Measurements from ENCODE around the gene CMTM5.

The CMTM5 gene

DNA sequence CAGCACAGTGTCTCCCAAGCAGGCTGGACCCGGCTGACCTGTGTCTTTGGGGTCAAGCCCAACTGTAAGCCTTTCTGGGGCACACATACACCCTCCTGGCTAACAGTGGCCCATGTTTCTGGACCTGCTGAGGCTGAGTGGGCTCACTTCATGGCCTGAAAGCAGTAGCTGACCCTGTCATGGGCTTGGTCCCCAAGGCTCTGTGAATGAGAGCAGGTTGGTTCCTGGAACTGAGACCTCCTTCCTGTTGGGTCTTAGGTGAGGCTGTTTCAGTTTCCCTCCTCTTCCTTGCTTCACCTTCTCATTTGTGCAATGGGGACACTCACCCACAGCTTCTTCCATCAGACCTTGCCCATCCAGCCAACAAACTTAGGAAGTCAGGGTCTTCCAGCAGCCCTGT lies 5.0 kb upstream of the CMTM5 start:
- H3K27ac ChIP-seq: no peak overlapping the region
- no peaks in the 10 kb centered on the region for H3K36me3 ChIP-seq
- no peaks in the 10 kb centered on the region for H3K9me3 ChIP-seq
- intact Hi-C loops (cut with DNase I; ENCODE audit: low total_unique reads): no loop called here
- no peaks in the 10 kb centered on the region for H3K27me3 ChIP-seq
- TF ChIP-seq, protein P1, sequence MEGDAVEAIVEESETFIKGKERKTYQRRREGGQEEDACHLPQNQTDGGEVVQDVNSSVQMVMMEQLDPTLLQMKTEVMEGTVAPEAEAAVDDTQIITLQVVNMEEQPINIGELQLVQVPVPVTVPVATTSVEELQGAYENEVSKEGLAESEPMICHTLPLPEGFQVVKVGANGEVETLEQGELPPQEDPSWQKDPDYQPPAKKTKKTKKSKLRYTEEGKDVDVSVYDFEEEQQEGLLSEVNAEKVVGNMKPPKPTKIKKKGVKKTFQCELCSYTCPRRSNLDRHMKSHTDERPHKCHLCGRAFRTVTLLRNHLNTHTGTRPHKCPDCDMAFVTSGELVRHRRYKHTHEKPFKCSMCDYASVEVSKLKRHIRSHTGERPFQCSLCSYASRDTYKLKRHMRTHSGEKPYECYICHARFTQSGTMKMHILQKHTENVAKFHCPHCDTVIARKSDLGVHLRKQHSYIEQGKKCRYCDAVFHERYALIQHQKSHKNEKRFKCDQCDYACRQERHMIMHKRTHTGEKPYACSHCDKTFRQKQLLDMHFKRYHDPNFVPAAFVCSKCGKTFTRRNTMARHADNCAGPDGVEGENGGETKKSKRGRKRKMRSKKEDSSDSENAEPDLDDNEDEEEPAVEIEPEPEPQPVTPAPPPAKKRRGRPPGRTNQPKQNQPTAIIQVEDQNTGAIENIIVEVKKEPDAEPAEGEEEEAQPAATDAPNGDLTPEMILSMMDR (IDR thresholded peaks at IDR 0.05): no peak
- peaks cover 0 to 8% (median 2%) of the 10 kb centered on the region in 4 donors for H3K4me1 ChIP-seq
- no peak for DNase-seq
- H3K4me3 ChIP-seq: no peak overlapping the region

DNA sequence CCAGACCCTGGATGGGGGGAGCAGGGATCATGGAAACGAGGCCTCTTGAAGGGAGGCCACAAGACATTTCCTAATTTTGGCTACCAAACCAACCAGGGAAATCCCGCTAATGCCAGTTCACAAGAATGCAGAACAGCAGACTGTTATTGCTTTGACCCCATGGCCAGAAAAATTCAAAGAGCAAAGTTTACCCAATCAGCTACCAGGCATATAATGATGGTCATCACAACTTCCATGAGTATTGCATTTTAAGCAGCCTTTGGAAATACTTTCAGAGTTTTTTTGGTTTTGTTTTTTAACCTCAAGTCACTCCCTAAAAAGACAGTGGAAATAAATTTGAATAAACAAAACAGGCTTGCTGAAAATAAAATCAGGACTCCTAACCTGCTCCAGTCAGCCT lies 4.3 kb upstream of the CMTM5 start, which contains the start of gene IL25:
Gene IL25 (plus strand): TSS at position 301 of the 400 bp plus-strand sequence.
- intact Hi-C loops (cut with DNase I; ENCODE audit: low total_unique reads): no loop called here
- Histone ChIP-seq H3K27ac (no peak within 1 kb of the TSS), H3K4me1 (peaks cover 0 to 6% (median 2%) of the 10 kb centered on the region in 4 donors), H3K36me3 (no peaks in the 10 kb centered on the region), H3K4me3 (no peak within 1 kb of the TSS), H3K9me3 (no peaks in the 10 kb centered on the region), H3K27me3 (no peaks in the 10 kb centered on the region)
- DNase-seq: no peak
- TF ChIP-seq, protein P1 (IDR thresholded peaks at IDR 0.05): no peak

DNA sequence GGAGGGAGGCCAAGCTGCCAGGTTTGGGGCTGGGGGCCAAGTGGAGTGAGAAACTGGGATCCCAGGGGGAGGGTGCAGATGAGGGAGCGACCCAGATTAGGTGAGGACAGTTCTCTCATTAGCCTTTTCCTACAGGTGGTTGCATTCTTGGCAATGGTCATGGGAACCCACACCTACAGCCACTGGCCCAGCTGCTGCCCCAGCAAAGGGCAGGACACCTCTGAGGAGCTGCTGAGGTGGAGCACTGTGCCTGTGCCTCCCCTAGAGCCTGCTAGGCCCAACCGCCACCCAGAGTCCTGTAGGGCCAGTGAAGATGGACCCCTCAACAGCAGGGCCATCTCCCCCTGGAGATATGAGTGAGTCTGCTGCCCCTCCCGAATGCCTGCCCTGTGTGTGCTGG lies 3.8 kb upstream of the CMTM5 start:
- DNase-seq: no peak
- Histone ChIP-seq H3K4me1 (peaks cover 0 to 6% (median 2%) of the 10 kb centered on the region in 4 donors), H3K27me3 (no peaks in the 10 kb centered on the region), H3K36me3 (no peaks in the 10 kb centered on the region), H3K27ac (no peak overlapping the region), H3K4me3 (no peak overlapping the region), H3K9me3 (no peaks in the 10 kb centered on the region)
- TF ChIP-seq, protein P1 (IDR thresholded peaks at IDR 0.05): no peak
- intact Hi-C loops (cut with DNase I; ENCODE audit: low total_unique reads): no loop called here

DNA sequence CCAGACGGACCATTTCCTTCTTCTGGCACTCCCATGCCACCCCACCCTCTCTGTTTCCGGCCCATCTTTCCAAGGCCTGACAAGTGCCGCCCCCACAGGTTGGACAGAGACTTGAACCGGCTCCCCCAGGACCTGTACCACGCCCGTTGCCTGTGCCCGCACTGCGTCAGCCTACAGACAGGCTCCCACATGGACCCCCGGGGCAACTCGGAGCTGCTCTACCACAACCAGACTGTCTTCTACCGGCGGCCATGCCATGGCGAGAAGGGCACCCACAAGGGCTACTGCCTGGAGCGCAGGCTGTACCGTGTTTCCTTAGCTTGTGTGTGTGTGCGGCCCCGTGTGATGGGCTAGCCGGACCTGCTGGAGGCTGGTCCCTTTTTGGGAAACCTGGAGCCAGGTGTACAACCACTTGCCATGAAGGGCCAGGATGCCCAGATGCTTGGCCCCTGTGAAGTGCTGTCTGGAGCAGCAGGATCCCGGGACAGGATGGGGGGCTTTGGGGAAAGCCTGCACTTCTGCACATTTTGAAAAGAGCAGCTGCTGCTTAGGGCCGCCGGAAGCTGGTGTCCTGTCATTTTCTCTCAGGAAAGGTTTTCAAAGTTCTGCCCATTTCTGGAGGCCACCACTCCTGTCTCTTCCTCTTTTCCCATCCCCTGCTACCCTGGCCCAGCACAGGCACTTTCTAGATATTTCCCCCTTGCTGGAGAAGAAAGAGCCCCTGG lies 1.2 kb upstream of the CMTM5 start:
- no peak for DNase-seq
- Histone ChIP-seq H3K9me3 (no peaks in the 10 kb centered on the region), H3K27me3 (peaks cover 0 to 10% of the 10 kb centered on the region in 2 donors), H3K4me1 (peaks cover 0 to 6% (median 2%) of the 10 kb centered on the region in 4 donors), H3K27ac (peak overlapping the region in 1 of 2 donors; percentile 69), H3K36me3 (no peaks in the 10 kb centered on the region), H3K4me3 (no peak overlapping the region)
- intact Hi-C loops (cut with DNase I; ENCODE audit: low total_unique reads): loop anchor here (5.0 kb wide), 1 partner anchor 108 kb away; no protein-coding TSS in a partner anchor
- TF ChIP-seq, protein P1 (IDR thresholded peaks at IDR 0.05): no peak

DNA sequence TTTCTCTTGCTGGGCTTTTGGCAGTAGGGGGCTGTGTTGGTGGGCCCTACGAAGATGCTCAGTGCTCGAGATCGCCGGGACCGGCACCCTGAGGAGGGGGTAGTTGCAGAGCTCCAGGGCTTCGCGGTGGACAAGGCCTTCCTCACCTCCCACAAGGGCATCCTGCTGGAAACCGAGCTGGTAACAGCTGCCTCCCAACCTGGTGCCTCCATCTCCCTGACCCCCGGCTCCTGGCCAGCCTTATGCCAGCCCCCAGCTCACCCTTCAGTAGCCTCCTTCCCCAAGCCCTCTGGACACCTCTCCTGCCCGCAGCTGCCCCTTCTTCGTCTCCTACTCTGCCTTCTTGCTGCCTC lies 328 bp downstream of the CMTM5 start:
- H3K27me3 ChIP-seq: peaks cover 0 to 21% of the 10 kb centered on the region in 2 donors
- intact Hi-C loops (cut with DNase I; ENCODE audit: low total_unique reads): loop anchor here (5.0 kb wide), 1 partner anchor 110 kb away; no protein-coding TSS in a partner anchor
- no peak for DNase-seq
- peak overlapping the region in 1 of 2 donors; percentile 69 for H3K27ac ChIP-seq
- H3K9me3 ChIP-seq: no peaks in the 10 kb centered on the region
- peak overlapping the region in 1 of 2 donors; percentile 23 for H3K4me3 ChIP-seq
- peaks cover 0 to 6% (median 2%) of the 10 kb centered on the region in 4 donors for H3K4me1 ChIP-seq
- no peaks in the 10 kb centered on the region for H3K36me3 ChIP-seq
- TF ChIP-seq, protein P1 (IDR thresholded peaks at IDR 0.05): no peak
